Hindlimb muscle (tissue), 1 donor: Measurements from ENCODE around the gene TOB1. TPM values are rescaled to one million over a fixed set of nuclear protein-coding genes. Genes with fewer than 3 reads are reported as not detected.

Experiments
- DNase-seq: peaks from one replicate; pipeline ENCODE4 v3.0.0-alpha.2; 2013
- polyA plus RNA-seq: library from polyadenylated mRNA; unstranded; fragments of 120-200 nt; gene quantifications from one replicate; pipeline ENCODE4 v1.2.1, GENCODE V29; 2013; ENCODE audit not compliant: insufficient read length

TOB1 gene
- 50.8 TPM for polyA plus RNA-seq

- peak; percentile 98 for DNase-seq
Observed at GRCh38 chr17:50866261-50866949, at the start of gene TOB1. TSS of gene TOB1 (minus strand) at chr17:50866354. CDS start at chr17:50864017, 2,337 bp downstream.

GRCh38 chr17:50914505-50915063 lies 48.4 kb upstream of the TOB1 start:
- DNase-seq = no peak

- no peak for DNase-seq
Observed at GRCh38 chr17:50913120-50913519, 47.0 kb upstream of the TOB1 start.

- no peak for DNase-seq
Observed at GRCh38 chr17:50911890-50912289, 45.7 kb upstream of the TOB1 start.

- DNase-seq = no peak
Observed at GRCh38 chr17:50911450-50911849, 45.3 kb upstream of the TOB1 start.

GRCh38 chr17:50909765-50910605 lies 43.8 kb upstream of the TOB1 start:
- no peak for DNase-seq

GRCh38 chr17:50908860-50909764 lies 43.0 kb upstream of the TOB1 start:
- no peak for DNase-seq

GRCh38 chr17:50908140-50908859 lies 42.1 kb upstream of the TOB1 start:
- no peak for DNase-seq

GRCh38 chr17:50906443-50906842 lies 40.3 kb upstream of the TOB1 start:
- DNase-seq = no peak

- DNase-seq = no peak
Observed at GRCh38 chr17:50905460-50905803, 39.3 kb upstream of the TOB1 start.

- no peak for DNase-seq
Observed at GRCh38 chr17:50904518-50905459, 38.6 kb upstream of the TOB1 start.

GRCh38 chr17:50903604-50904517 lies 37.7 kb upstream of the TOB1 start:
- no peak for DNase-seq

- DNase-seq = no peak
Observed at GRCh38 chr17:50902372-50903353, 36.5 kb upstream of the TOB1 start.

GRCh38 chr17:50900383-50900892 lies 34.3 kb upstream of the TOB1 start:
- no peak for DNase-seq

GRCh38 chr17:50899559-50900319 lies 33.6 kb upstream of the TOB1 start:
- no peak for DNase-seq

- no peak for DNase-seq
Observed at GRCh38 chr17:50899005-50899460, 32.9 kb upstream of the TOB1 start.

GRCh38 chr17:50898369-50899004 lies 32.3 kb upstream of the TOB1 start:
- DNase-seq = no peak
